Type B pancreatic cell (in vitro differentiated cells): ENCODE data around the gene GNPAT. TPM values are rescaled to one million over a fixed set of nuclear protein-coding genes. Genes with fewer than 3 reads are reported as not detected.

Source experiments
- DNase-seq: peaks from one replicate; pipeline ENCODE4 v3.0.0; 2021; ENCODE audit warnings: mixed read lengths; ENCODE audit not compliant: unreplicated experiment; ENCODE audit errors: extremely low spot score
- H3K27ac Mint-ChIP-seq: 2 replicates; pipeline ENCODE4 v1.8.0; 2021; ENCODE audit warnings: mild to moderate bottlenecking, mixed read lengths
- H3K27me3 Mint-ChIP-seq: 2 replicates; pipeline ENCODE4 v1.8.0; 2021; ENCODE audit warnings: mixed read lengths
- H3K36me3 Mint-ChIP-seq: 2 replicates; pipeline ENCODE4 v1.8.0; 2021; ENCODE audit warnings: mixed read lengths
- H3K4me1 Mint-ChIP-seq: one replicate; pipeline ENCODE4 v1.8.0; 2021; ENCODE audit warnings: mixed read lengths; ENCODE audit not compliant: unreplicated experiment
- H3K4me3 Mint-ChIP-seq: 2 replicates; pipeline ENCODE4 v1.8.0; 2021; ENCODE audit warnings: mild to moderate bottlenecking, mixed read lengths
- H3K9me3 Mint-ChIP-seq: 2 replicates; pipeline ENCODE4 v1.8.0; 2021; ENCODE audit warnings: mixed read lengths
- total RNA-seq: library from RNA; stranded (reverse); gene quantifications from 2 replicates; pipeline ENCODE4 v1.2.1, GENCODE V29; 2021; ENCODE audit warnings: low replicate concordance
- TF ChIP-seq, protein P1 (sequence below): fragments of 200-600 bp; sonication (generic); conservative IDR thresholded peaks from 2 replicates; pipeline ENCODE4 v1.5.0; 2021; ENCODE audit warnings: antibody characterized with exemption, mild to moderate bottlenecking

The GNPAT gene
- total RNA-seq, 1 donor from 2014 or later = 54.3 TPM

DNA sequence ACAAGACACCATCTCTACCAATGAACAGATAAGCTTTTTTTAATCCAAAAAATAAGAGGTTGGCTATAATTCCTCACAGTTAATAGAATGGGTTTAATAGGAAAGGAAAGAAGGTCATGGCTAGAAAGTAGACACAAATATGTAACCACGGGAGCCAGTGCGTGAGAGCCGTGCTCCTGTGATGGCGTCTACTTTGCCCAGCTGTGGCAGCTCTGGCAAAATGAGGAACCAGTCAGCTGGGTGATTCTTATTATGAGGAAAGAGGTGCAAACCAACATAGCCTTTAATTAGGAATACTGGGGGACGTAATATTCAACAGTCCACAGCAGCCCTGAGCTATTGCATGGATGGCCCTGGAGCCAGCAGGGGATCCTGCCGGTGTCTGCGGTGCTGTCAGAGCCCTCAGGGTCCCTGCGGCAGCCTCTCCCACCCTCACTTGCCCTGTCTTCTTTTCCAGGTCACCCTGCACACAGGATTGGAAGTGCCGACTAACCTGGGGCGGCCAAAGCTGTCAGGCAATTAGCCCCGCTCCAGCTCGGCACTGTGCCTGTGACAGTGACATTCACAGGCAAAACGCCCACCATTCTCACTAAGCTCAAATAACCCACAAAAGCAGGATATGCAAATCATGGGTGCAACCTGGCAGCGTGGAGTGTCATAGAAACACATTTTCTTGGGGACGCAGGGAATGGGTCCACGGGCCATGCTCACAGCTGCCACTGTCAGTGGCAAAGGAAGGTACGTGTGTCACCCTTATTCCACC is 25.9 kb upstream of the GNPAT start:
- no peak overlapping the region for H3K27ac Mint-ChIP-seq
- H3K27me3 Mint-ChIP-seq = peaks cover 26% of the 10 kb centered on the region
- no peak for DNase-seq
- H3K36me3 Mint-ChIP-seq = no peaks in the 10 kb centered on the region
- no peak overlapping the region for H3K4me3 Mint-ChIP-seq
- peaks cover 5% of the 10 kb centered on the region for H3K4me1 Mint-ChIP-seq
- no peaks in the 10 kb centered on the region for H3K9me3 Mint-ChIP-seq
- TF ChIP-seq, protein P1, sequence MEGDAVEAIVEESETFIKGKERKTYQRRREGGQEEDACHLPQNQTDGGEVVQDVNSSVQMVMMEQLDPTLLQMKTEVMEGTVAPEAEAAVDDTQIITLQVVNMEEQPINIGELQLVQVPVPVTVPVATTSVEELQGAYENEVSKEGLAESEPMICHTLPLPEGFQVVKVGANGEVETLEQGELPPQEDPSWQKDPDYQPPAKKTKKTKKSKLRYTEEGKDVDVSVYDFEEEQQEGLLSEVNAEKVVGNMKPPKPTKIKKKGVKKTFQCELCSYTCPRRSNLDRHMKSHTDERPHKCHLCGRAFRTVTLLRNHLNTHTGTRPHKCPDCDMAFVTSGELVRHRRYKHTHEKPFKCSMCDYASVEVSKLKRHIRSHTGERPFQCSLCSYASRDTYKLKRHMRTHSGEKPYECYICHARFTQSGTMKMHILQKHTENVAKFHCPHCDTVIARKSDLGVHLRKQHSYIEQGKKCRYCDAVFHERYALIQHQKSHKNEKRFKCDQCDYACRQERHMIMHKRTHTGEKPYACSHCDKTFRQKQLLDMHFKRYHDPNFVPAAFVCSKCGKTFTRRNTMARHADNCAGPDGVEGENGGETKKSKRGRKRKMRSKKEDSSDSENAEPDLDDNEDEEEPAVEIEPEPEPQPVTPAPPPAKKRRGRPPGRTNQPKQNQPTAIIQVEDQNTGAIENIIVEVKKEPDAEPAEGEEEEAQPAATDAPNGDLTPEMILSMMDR = no peak

DNA sequence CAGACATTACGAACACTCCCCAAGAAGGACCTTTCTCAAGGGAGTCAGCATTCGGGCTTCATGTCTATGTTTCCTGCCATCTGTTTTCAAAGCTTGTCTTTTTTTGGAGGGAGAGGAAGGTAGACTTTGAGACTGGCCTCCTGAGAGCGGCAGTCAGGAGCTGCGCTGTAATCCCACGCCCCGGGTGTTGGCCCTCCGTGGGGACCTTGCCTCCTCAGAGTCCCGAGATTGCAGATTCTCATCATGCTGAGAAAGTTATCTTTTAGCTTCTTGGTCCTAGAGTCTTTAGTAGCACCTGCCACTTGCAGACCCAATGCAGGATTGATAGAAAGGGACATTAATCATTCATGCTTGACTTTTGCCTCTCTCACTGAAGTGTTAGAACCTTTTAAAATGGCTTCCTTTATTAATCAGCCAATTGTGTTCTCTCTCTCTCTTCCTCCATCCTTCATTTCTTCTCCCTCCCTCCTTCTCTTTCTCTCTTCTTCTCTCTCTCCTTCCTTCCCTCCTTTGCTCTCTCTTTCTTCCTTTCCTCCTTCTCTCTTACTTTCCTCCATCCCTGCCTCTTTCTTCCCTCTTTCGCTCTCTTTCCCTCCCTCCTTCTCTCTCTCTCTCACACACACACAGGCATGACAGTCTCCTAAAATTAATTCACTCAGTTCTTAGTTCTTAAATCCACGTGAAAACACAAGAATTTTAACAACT is 25.2 kb upstream of the GNPAT start:
- Mint-ChIP-seq H3K36me3 (no peaks in the 10 kb centered on the region), H3K27me3 (peaks cover 26% of the 10 kb centered on the region), H3K9me3 (no peaks in the 10 kb centered on the region), H3K4me1 (peaks cover 5% of the 10 kb centered on the region), H3K27ac (no peak overlapping the region), H3K4me3 (no peak overlapping the region)
- TF ChIP-seq, protein P1 = no peak
- no peak for DNase-seq

DNA sequence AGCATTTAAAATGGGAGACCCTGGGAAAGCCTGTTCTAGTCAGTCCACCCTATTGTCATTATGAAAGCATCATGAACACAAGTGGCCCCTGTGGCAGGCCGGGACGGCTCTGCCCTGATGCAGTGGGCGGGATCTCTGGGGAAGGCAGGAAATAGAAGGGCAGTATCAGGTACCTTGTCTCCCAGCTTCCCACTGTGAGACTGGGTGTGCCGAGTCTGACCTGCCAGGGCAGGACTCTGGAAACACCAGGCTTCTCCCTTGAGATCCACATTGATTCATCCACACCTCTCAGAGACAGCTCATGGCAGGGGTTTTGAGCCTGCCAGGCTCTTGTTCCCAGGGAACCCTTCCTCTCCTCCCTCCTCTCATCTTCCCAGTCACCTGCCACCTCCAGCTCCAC is 24.5 kb upstream of the GNPAT start:
- Mint-ChIP-seq H3K27ac (no peak overlapping the region), H3K9me3 (no peaks in the 10 kb centered on the region), H3K27me3 (peaks cover 24% of the 10 kb centered on the region), H3K4me1 (peaks cover 1% of the 10 kb centered on the region), H3K36me3 (no peaks in the 10 kb centered on the region), H3K4me3 (no peak overlapping the region)
- TF ChIP-seq, protein P1 = no peak
- DNase-seq = no peak

DNA sequence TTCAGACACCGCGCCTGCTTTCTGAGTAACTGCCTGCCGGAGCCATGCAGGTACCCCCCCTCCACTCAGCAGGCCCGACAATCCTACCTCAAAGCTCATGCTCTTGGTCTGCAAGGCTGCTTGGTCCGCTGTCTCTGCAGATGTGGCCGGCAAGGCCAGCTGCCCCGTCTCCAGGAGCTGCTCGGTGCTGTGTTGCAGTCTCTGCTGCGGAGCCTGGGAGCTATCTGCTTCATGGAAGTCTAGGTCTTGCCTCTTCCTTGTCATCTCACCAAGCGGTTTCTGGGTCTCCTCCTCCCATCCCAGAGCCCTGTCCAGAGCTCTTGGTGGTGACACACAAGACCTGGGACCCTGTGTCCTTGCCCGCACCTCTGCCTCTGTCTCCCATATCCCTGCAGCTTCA is 24.0 kb upstream of the GNPAT start:
- Mint-ChIP-seq H3K27me3 (peaks cover 23% of the 10 kb centered on the region), H3K9me3 (no peaks in the 10 kb centered on the region), H3K36me3 (no peaks in the 10 kb centered on the region), H3K27ac (no peak overlapping the region), H3K4me3 (no peak overlapping the region), H3K4me1 (no peaks in the 10 kb centered on the region)
- TF ChIP-seq, protein P1 = no peak
- no peak for DNase-seq

DNA sequence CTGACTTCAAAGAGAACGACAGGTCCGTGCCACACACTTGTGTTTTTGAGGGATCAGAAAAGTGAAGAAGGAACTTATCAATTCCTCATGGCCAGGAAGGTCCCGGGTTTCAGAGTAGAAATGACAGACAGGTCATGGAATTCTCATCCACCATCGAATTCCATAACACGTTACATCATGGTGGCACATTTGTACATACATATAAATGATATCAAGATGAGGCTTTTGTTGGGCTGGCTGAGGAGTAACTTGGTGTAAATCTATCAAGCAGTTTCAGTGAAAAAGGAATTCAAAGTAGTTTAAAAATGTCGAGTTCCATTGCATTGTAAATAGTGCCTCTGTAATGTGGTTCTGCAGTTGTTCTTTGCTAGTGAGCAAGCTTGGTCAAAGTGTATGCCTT is 22.9 kb upstream of the GNPAT start:
- no peak overlapping the region for H3K27ac Mint-ChIP-seq
- no peak overlapping the region for H3K4me3 Mint-ChIP-seq
- H3K9me3 Mint-ChIP-seq = no peaks in the 10 kb centered on the region
- DNase-seq = no peak
- peaks cover 3% of the 10 kb centered on the region for H3K36me3 Mint-ChIP-seq
- H3K4me1 Mint-ChIP-seq = no peaks in the 10 kb centered on the region
- TF ChIP-seq, protein P1 = no peak
- H3K27me3 Mint-ChIP-seq = peaks cover 16% of the 10 kb centered on the region
